ENCODE measurements around the gene TXNDC8. TPM values are rescaled to one million over a fixed set of nuclear protein-coding genes. Genes with fewer than 3 reads are reported as not detected.
A peak's percentile ranks its signal among the peaks of the same experiment; 100 is the strongest.

The TXNDC8 gene
- total RNA-seq, 1 experiment from 2014 or later, result not detected

GRCh38 chr9:110254500-110254899 is 83.2 kb downstream of the TXNDC8 start:
- DNase-seq, result no peak
- H3K4me3 ChIP-seq (ENCODE audit: insufficient read depth, low read depth, low read length), result peak overlapping the region; percentile 96
- peaks cover 4% of the 10 kb centered on the region for H3K36me3 ChIP-seq (replicated peaks; ENCODE audit: control insufficient read depth, insufficient read depth, low read length)
- no peaks in the 10 kb centered on the region for H3K27me3 ChIP-seq (ENCODE audit: control insufficient read depth, insufficient read depth, low read length)

Other genes with a start within 250 kb of the TXNDC8 start
- 0.11 TPM in 1 of 2 replicates, not detected in the other for gene C9orf152, start 129.7 kb downstream of the TXNDC8 start, total RNA-seq (2014; rRNA removed; shearing (Covaris generic))
- gene TXN, start 81.4 kb downstream of the TXNDC8 start, total RNA-seq (2014; rRNA removed; shearing (Covaris generic)), result 354 and 375 TPM in 2 replicates
- 0.24 and 0.30 TPM in 2 replicates for gene SVEP1, start 241.9 kb upstream of the TXNDC8 start, total RNA-seq (2014; rRNA removed; shearing (Covaris generic))